Stimulated activated CD8-positive, alpha-beta memory T cell treated with anti-CD3 and anti-CD28 coated beads, Interleukin-7, amount 100 ng/mL, for 1 hour (primary cell): ENCODE results near the gene ADAMTS9.

ENCODE experiments used
- DNase-seq, 2 donors: peaks; one replicate each; pipeline ENCODE4 v3.0.0-alpha.2; 2020; ENCODE audit warnings: low read depth in 2 of 2

The ADAMTS9 gene, protein sequence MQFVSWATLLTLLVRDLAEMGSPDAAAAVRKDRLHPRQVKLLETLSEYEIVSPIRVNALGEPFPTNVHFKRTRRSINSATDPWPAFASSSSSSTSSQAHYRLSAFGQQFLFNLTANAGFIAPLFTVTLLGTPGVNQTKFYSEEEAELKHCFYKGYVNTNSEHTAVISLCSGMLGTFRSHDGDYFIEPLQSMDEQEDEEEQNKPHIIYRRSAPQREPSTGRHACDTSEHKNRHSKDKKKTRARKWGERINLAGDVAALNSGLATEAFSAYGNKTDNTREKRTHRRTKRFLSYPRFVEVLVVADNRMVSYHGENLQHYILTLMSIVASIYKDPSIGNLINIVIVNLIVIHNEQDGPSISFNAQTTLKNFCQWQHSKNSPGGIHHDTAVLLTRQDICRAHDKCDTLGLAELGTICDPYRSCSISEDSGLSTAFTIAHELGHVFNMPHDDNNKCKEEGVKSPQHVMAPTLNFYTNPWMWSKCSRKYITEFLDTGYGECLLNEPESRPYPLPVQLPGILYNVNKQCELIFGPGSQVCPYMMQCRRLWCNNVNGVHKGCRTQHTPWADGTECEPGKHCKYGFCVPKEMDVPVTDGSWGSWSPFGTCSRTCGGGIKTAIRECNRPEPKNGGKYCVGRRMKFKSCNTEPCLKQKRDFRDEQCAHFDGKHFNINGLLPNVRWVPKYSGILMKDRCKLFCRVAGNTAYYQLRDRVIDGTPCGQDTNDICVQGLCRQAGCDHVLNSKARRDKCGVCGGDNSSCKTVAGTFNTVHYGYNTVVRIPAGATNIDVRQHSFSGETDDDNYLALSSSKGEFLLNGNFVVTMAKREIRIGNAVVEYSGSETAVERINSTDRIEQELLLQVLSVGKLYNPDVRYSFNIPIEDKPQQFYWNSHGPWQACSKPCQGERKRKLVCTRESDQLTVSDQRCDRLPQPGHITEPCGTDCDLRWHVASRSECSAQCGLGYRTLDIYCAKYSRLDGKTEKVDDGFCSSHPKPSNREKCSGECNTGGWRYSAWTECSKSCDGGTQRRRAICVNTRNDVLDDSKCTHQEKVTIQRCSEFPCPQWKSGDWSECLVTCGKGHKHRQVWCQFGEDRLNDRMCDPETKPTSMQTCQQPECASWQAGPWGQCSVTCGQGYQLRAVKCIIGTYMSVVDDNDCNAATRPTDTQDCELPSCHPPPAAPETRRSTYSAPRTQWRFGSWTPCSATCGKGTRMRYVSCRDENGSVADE (N-terminal part only)

DNA sequence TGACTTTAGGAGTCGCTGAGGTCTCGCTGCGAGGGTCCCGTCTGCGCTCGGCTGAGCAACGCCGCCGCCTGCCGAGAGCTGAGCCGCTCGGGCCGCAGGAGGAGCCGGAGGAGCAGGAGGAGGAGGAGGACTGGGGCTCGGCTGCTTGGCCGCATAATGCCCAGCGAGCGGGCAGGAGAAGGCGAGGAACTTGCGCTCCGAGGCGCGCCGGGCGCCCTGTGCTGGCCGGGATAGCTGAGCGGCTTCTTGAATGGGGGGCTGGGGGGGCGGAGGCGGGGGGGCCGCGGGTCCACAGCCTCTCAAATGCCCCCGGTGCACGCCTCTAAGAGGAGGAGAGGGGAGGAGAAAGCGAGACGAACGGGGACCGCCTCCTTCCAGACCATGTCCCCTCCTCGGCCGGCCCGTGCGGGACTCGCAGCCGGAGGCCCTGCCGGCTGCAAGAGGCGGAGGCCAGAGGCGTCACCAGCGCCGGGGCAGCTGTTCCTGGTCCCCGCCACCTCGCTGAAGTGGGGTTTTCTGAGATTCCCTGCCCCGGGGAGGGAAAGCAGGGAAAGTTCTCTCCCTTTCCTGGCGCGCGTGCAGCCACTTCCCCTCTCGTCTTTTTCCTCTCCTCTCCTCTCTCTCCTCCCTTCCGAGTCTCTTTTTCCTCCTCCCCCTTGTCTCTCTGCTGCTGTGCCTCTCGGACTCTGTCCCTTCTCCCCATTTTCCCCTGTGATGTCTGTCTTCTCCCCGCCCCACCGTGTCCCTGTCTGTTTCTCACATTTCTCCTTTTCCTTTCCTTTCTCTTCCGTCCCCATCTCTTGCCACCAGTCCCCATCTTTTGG, at the start of gene ADAMTS9:
Gene ADAMTS9 (minus strand): TSS at position 220 of the 824 bp plus-strand sequence. CDS start 343 bp downstream, outside the sequence.
- DNase-seq: no peak

DNA sequence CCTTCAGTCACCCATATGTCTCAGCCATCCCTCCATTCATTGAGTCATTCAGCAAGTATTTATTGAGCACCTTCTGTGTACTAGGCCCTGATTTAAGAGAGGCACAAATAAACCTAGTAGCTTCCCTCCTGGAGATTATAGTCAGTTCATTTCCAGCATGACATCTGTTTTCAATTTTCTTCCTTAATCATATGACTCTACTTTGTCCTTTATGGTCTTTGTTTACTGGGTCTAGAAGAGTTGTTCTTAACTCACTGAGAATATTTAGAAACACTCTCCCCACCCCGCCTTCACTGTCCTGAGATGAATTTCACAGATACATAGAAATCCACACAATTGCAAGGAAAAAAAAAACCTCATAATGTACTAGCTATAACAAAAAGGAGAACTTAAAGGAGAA, 44.8 kb upstream of the ADAMTS9 start:
- no peak for DNase-seq

DNA sequence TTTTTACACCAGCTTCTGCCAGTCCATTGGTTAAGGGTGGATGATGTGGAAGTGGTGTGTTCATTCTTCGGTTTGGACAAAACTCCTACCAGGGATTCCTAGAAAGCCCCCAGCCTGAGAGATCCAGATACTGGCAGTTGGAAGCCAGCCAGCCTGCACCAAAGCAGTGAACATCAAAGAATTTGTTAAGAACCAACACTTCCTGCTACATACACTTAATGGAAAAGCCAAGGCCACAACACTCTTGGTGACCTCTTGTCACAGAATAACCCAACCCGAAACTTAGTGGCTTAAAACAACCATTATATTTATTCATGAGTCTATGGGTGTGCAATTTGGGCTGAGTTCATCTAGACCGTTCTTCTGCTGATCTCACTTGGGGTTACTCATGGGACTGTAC, 42.9 kb upstream of the ADAMTS9 start:
- no peak for DNase-seq

DNA sequence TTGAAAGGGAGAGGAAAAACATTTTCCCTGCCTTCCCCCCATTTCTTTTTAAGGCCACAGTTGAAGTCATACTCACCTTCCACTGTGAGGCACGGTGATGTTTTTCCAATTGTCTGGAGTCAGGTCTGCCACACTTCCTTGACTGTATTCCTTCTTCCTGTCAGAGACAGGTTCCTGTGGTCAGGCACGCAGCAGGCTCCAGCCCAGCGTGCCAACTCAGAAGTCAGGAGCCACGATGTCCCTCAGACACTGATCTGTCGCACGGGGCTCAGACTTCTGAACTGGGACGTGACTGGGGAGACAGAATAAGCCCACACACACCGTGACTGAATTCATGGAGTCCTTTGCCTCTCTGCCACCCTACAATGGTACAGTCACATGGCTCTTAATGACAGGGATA, 41.2 kb upstream of the ADAMTS9 start:
- DNase-seq: no peak

DNA sequence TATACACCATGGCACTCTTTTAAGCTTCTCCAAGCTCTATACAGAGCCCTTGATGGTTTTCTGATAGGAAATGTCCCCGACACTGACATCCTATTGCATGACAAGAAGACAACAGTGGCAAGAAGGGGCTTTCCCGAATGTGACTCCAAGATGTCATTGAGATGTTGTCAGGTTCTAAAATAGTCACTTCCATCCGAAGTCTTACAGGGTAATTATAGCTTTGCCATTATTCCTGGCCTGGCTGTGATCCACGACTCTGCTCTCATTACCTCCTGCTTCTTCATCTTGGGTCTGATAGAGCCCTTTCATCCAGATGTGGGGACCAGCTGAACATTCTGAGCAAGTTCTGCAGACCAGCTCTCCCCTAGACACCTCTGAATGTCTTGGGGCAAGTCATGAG, 40.6 kb upstream of the ADAMTS9 start:
- no peak for DNase-seq

DNA sequence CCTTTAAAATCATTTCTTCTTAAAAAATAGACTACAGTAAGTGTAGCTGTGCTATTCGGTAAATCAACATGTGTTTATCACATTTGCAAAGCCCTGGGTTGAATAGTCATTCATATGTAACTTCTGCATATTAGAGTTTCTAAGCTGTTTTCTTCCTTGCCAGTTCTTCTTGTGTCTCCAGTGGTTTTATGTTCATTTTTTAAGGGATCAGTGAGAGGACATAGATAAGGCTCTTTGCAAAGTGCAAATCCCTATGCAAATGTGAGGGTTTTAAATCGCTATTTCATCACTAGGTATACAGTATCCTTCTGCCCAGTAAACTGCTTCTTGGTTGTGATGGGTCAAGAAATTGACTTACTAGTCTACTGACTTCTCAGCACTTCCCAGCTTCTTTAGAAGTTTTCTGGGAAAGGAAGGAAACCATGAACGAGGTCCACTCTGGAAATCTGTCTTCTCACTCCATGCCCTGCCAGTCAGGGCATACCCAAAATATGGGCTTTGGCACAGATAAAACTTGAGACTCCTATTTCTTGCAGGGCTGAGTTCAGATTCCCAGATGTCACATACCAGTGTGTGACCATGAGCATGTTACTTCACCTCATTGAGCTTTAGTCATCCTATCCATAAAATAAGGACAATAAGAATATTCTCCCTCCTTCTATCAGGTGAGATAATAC, 38.8 kb upstream of the ADAMTS9 start:
- no peak for DNase-seq

DNA sequence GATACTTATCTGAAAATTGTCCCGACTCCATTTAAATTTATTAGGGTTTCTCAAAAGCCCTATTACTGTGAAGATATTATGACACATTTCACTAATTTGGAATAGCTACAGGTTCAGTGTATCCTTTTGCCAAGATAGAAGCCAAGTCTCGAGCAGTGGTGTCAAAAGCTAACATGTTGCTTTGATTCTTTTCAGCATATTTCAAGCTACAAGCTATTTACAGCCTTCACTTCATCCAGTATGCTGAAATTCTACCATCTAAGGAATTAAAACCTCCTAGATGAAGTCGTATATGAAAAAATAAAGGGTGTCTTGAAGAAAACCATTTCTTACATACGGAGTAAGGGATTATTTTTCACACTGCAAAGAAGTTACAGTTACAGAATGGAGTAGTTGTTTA, 31.2 kb upstream of the ADAMTS9 start:
- DNase-seq: no peak

DNA sequence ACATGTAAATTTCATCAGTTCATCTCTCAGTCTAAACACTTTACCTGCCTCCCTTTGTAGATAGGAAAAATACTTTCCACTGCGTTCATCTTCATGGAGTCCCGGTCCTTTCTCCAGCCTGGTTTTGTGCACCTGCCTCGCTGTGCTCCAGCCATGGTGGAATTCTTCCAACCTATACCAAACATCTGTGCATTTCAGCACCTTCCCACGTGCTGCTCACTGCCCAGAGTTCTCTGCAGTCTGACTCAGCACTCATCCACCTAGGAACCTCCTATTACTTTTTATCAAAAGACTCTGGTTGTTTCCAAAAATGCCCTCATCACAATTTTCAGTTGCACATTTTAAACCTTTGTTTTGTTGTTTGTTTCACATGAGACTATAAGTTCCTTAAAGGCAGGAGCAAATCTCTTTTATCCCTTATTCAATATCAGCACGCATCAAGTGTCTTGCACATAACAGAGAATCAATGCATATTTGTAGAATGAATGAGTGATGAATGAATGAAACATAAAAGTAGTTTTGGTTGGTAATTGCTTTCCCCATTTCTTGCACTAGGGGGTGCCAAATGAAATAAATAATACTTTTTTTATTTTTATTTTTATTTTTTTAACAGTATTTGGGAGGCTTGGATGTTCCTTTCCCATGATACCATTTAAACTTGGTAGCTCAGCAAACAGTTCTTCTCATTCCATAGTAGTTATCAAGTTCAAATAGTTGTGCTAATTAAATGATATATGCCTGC, 30.2 kb upstream of the ADAMTS9 start:
- no peak for DNase-seq

DNA sequence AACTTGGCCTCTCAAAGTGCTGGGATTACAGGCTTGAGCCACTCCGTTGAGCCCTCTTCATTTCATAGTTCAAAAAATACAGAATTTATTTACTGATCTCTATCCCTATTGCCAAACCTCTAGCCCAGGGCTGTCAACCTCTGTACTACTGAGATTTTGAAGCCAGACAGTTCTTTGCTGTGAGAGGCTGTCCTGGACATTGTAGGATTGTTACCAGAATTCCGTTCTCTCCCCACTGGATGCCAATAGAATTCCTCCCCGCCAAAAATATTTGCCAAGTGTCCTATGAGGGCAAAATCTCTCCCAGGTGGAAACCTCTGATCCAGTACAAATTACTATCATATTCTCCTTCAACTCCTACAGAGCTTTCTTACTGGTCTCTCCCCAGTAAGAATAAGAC, 29.6 kb upstream of the ADAMTS9 start:
- no peak for DNase-seq

DNA sequence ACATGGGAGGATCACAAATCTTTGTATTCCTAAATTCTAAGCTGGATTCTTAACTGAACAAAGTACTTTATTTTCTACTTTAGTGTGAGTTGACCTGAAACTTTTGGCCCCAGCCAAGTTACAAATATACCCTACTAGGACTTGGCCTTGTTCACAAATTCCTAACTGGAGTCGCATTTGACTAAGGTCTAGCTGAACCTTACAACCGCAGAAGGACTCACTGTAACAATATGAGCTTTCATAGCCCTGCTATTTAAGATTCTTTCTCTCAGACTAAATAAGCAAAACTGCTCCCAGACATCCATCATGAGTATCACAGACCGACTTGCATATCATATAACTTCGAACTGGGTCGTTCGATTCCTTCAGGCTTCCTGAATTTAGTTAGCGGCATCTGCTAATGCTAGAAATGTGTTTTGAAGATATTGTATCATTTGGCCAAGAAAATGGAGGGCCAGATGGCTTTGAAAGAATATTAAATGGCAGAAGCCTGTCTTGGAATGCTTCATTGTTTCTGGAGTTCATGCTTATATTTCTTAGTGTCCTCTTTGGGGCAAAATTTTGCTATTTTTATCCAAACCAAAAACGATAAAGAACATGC, 28.4 kb upstream of the ADAMTS9 start:
- no peak for DNase-seq

DNA sequence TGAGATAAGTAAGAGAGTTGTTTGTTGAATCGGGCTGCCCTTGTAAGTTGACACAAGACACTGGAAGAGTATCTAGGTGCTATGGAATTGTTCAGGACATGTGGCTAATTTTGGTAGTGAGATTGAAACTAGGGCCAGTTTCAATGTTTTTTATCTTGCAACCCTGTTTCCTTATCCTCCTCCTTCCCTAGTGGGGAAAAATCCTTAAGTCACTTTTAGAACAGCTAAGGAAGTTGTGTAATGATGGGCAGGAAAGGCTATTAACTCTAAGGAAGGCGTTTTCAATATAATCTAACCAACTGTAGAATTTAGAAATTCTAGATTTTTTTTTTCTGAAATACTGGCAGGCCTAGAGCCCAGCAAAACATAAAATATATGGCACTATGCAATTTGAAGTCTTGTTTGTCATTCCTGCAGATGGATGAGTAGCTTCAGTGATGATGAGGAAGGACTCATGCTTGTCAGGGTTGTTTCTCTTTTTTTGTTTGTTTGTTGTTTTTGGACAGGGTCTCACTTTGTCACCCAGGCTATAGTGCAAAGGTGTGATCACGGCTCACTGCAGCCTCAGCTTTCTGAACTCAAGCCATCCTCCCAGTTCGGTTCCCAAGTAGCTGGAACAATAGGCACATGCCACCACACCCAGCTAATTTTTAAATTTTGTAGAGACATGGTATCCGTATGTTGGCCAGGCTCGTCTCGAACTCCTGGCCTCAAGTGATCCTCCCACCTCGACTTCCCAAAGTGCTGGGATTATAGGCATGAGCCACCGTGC, 27.6 kb upstream of the ADAMTS9 start:
- DNase-seq: no peak

DNA sequence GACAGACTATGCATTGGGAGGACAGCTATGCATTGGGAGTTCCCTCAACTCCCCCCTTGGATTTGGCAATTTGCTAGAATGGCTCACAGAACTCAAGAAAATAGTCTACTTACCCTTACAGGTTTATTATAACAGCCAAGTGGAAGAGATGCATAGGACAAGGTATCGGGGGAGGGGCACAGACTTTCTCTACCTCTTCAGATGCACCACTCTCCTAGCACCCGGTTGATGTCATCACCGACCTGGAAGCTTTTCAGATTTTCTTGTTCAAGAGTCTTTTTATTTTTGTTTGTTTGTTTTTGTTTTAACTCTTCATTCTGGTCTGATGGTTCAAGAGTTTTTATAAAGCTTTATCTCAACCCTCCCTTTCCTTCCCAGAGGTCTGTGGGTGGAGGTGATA, 20.7 kb upstream of the ADAMTS9 start:
- DNase-seq: no peak

DNA sequence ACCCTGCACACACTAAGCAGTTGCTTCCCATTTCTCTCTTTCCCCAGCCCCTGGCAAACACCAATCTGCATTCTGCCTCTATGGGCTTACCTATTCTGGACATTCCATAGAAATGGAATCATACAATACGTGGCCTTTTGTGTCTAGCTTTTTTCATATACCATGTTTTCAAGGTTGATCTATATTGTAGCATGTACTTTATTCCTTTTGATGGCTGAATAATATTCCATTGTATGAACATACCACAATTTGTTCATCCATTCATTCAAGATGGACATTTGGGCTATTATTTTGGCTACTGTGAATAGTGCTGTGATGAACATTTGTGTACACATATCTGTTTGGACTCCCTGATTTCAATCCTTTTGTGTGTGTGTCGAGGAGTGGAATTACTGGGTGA, 18.1 kb upstream of the ADAMTS9 start:
- no peak for DNase-seq

DNA sequence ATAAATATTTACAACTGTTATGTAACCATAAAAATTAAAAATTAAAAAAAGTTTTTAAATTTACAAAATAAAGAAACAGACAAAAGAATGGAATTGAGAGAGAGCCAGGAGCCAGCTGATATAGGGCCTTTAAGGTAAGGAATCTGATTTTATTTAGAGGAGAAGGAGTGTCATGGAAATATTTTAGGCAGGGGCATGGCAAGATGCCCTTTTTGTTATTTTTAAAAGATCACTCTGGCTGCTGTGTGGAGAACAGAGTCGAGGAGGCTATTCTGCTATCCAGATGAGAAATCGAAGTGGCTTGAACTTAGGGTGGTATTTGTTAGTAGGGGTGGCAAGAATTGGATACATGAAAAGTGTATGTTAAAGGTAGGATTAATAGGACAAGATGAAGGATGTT, 9.1 kb upstream of the ADAMTS9 start:
- DNase-seq: no peak

DNA sequence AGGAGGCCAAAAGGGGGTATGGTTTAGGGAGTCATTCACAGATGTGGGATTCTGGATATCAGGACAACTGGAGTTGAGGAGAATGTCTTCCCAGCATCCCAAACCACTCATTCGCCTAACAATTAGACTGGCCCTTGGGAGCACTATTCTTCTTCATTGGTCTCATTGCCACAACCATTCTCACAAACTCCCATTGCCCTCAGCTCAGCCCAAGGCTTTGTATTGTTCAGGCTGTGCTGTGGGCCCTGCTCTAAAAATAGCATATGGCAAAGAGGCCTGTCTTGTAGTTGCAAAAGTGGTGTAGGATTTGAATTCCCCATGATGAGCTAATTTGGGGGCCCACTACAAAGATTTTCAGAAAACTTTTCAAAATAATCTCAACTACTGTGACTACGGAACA, 6.3 kb upstream of the ADAMTS9 start:
- DNase-seq: no peak

DNA sequence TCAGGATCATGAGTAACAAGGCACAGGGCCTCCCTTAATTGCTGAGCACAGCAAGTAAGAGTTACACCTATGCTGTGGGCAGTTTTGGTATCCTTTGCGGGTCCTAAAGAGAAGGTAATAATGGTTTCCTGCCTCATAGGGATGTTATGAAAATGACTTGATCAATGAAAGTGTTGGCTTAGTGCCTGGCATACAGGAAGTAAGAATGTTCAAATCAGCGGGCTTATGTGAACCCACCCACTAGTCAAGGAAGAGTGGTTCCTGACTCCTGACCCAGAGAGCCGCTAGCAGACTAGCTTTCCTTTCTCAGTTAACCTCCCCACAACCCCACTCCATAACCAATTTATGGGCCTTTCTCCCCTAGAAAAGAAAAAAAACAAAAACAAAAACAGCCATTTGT, 5.2 kb upstream of the ADAMTS9 start:
- no peak for DNase-seq

DNA sequence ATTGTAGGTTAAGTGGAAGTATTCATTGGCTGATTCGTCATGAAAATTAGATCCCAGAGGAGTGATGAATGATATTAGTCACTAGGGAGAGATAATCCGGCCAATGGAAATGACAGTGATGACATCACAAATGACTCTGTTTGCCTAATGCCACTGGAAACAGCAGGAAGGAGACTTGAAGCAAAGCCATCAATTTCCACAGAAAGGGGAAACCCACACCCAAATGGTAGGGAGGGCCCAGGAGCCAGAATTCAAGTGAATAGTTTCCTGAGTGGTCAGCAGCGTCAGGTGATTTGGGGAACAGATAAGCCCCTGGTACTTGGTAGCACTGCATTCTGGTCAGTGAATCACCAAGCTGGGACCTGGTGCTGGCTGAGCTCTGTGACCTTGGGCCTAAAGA, 3.3 kb upstream of the ADAMTS9 start:
- DNase-seq: no peak

DNA sequence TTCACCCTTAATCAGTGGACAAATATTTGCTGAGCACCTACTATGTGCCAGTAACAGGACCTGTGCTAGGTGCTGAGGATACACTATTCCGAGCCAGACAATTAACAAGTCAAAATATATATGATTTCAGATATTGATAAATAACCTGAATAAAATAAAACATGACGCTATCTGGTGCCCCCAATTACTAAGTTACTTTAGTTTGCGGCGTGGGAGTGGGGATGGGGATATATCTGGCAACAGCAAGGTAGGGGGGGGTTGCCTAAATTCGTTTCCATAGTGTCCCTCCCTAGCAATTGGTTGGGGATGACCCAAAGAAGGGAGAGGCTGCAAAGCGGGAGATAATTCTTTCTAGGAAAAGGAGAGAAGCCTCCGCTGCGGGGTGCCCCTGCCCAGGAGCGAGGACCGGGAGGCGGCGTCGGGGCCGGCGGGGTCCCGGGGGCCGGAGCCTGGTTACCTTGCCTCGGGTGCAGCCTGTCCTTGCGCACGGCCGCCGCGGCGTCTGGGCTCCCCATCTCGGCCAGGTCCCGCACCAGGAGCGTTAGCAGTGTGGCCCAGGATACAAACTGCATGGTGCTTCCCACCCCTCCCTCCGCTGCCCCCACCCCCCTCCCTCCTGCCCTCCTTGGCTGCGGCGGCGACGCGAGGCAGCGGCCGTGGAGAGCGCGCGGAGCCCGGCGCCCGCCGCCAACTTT, 567 bp downstream of the ADAMTS9 start:
- no peak for DNase-seq
